GM12878 (cell line): ENCODE measurements around the gene SLC49A4.

ENCODE experiments used
- CHD2 ChIP-seq: IDR thresholded peaks from 2 replicates; pipeline ENCODE4 v1.6.1; 2011; ENCODE audit warnings: low read depth, low read length, improper control_type of control experiment, borderline replicate concordance
- FOXM1 ChIP-seq: IDR thresholded peaks from 2 replicates; pipeline ENCODE4 v1.6.1; 2012; ENCODE audit warnings: low read depth, mild to moderate bottlenecking, inconsistent platforms, low read length, moderate library complexity
- GABPA ChIP-seq: IDR thresholded peaks from 2 replicates; pipeline ENCODE4 v1.6.1; 2014; ENCODE audit warnings: antibody characterized with exemption, low read depth, mild to moderate bottlenecking, inconsistent platforms
- IKZF2 ChIP-seq, 2 experiments: fragments of 450-650 bp; IDR thresholded peaks; 2 replicates each; pipeline ENCODE4 v1.6.1; 2017; ENCODE audit warnings: mild to moderate bottlenecking in 2 of 2, moderate library complexity in 2 of 2
- POLR2A ChIP-seq: IDR thresholded peaks from 2 replicates; pipeline ENCODE4 v1.6.1; 2011; ENCODE audit warnings: low read depth, mild to moderate bottlenecking, low read length
- RCOR1 ChIP-seq: conservative IDR thresholded peaks from 2 replicates; pipeline ENCODE4 v1.6.1; 2012; ENCODE audit warnings: low read depth, low read length, improper control_type of control experiment
- SMARCA5 ChIP-seq: fragments of 450-650 bp; IDR thresholded peaks from 2 replicates; pipeline ENCODE4 v1.6.1; 2017; ENCODE audit warnings: mild to moderate bottlenecking
- TARDBP ChIP-seq: IDR thresholded peaks from 2 replicates; pipeline ENCODE4 v1.6.1; 2016; ENCODE audit warnings: borderline replicate concordance
- ZNF274 ChIP-seq: IDR thresholded peaks from one replicate; pipeline ENCODE4 v1.8.0; 2011; ENCODE audit not compliant: insufficient read length, insufficient read depth
- ZZZ3 ChIP-seq: IDR thresholded peaks from 2 replicates; pipeline ENCODE4 v1.6.1; 2011; ENCODE audit warnings: low read depth; ENCODE audit not compliant: control insufficient read depth, insufficient read length
- TF ChIP-seq, protein P1 (sequence below), 3 experiments: IDR thresholded peaks in 2 of 3; conservative IDR thresholded peaks in 1 of 3; 2 replicates each; pipeline ENCODE4 v1.5.1; 2011; ENCODE audit warnings: low read depth in 3 of 3, low read length in 3 of 3, mild to moderate bottlenecking in 3 of 3, control low read depth in 2 of 3, moderate library complexity in 2 of 3, inconsistent platforms in 1 of 3, mixed read lengths in 1 of 3; ENCODE audit not compliant: control insufficient read depth in 2 of 3, insufficient read depth in 1 of 3; ENCODE audit errors: extremely low read depth in 1 of 3

DNA sequence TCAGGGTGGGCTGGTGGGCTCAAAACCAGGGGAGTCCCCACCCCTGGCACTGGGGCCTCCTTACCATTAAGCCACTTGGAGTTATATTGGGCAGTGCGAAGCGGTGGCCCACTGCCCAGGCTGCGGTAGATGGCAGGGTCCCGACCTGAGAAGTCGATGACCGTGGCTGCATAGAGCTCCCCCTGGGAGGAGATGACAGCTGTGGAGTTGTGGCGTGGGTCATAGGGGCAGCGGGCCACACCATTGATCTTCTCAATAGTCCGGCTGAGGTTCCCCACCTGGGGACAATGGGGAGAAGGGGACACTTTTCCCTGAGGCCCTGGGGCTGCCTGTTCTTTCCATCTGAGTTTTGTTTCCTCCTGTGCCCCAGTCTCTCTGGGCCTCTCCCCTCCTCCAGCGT is 132.9 kb downstream of the SLC49A4 start:
- TF ChIP-seq ZZZ3 (no peak), IKZF2 (IDR thresholded peaks at IDR 0.05) (no peak), RCOR1 (no peak), GABPA (no peak), CHD2 (no peak), FOXM1 (no peak), ZNF274 (no peak), SMARCA5 (no peak), POLR2A (no peak), TARDBP (no peak)
- TF ChIP-seq, protein P1, sequence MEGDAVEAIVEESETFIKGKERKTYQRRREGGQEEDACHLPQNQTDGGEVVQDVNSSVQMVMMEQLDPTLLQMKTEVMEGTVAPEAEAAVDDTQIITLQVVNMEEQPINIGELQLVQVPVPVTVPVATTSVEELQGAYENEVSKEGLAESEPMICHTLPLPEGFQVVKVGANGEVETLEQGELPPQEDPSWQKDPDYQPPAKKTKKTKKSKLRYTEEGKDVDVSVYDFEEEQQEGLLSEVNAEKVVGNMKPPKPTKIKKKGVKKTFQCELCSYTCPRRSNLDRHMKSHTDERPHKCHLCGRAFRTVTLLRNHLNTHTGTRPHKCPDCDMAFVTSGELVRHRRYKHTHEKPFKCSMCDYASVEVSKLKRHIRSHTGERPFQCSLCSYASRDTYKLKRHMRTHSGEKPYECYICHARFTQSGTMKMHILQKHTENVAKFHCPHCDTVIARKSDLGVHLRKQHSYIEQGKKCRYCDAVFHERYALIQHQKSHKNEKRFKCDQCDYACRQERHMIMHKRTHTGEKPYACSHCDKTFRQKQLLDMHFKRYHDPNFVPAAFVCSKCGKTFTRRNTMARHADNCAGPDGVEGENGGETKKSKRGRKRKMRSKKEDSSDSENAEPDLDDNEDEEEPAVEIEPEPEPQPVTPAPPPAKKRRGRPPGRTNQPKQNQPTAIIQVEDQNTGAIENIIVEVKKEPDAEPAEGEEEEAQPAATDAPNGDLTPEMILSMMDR (IDR thresholded peaks at IDR 0.05 in 2 of 3, conservative IDR thresholded peaks at IDR 0.05 in 1 of 3; ENCODE audit: control insufficient read depth in 2 of 3, extremely low read depth in 1 of 3, insufficient read depth in 1 of 3, low read depth in 3 of 3, low read length in 3 of 3) = no peak
